HK-2 (cell line): ENCODE results near the gene ANK2.
"Not testable (repeated sequence)": the region's sequence is repeated elsewhere in the genome, so short reads cannot be mapped to it uniquely, and the experiment has no call there.

ENCODE experiments used
- DNase-seq: peaks from one replicate; pipeline ENCODE4 v3.0.0-alpha.2; 2018; ENCODE audit not compliant: unreplicated experiment

The ANK2 gene

DNA sequence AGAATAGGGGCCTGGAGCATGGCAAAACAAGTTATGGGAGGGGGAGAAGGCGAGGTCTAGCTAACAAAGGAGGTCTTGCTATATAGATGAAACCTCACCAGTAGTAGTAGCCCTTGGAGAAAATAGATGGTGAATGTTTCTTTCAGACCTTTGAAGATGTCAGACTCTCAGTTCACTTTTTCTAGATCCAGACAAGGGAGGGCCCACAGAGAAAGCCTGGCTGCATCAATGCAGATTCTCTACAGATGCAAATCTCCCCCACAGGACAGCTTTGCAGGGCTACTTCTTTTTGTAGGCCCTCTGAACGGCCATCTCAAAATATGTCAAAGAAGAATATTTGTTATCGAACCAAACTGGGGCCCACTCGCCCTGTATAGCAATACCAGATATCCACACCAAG lies 159.7 kb downstream of the ANK2 start:
- no peak for DNase-seq

DNA sequence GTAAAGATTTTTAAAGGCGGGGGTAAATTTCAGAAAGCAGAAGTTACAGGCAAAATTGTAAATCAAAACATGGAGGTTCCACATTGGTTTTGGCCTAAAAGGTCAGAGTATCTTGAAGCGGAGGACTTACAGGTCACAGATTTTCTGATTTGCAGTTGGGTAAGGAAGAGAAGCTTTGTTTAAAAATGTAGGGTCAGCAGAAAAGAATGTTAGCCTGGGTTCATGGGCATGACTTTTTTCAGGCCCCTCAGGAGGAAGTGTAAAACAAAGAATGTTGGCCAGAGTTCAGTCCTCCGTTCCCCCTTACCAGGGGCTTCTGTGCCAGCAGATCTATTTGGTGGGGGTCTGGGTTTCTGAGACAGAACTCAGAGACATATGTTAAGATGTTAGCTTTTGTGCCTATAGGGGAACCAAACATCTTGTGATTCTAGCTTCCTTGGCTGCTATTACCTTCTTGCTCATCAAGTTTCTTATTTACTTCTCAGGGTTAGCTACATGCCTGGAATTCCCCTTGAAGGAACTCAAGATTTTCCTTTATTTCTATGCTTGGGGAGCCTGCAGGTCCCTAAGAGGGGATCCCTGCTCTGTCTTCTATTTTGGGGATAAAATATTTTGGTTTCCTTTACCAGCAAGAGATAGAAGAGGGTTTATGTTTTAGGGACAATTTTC lies 160.3 kb downstream of the ANK2 start:
- no peak for DNase-seq

DNA sequence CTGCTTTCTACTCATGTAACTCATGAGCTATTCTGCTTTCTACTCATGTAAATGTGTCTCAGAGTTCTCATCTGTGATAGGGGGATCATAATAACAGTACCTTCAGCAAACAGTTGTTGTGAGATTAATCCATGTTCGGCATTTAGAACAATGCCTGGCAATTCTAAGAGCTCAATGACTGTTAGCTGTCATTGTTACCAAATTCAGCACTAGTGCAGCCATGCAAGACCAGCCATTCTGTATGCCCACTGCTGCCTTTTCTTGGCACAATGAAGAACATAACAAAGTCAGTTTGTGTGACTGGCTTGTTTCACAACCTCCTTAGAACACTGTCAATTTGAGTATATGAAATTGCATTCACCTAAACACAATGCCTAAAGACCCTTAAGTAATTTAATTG lies 163.2 kb downstream of the ANK2 start:
- no peak for DNase-seq

DNA sequence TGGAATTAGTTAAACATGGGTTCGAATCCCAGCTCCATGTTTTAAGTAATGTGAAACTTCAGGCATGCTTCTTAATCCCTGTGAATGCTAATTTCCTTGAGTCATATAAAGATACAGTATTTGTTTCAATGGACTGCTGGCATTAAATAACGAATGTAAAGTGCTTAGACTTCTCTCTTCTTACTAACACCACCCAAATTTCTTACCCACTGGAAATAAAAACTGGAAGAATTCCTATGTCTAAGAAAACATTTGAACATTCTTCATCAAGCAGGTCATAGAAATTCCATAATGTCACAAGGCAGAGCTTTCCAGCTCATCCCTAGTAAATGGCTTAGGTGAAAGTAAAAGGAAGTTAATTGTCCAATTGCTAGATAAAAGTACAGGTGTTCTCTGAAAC lies 172.5 kb downstream of the ANK2 start:
- DNase-seq = no peak

DNA sequence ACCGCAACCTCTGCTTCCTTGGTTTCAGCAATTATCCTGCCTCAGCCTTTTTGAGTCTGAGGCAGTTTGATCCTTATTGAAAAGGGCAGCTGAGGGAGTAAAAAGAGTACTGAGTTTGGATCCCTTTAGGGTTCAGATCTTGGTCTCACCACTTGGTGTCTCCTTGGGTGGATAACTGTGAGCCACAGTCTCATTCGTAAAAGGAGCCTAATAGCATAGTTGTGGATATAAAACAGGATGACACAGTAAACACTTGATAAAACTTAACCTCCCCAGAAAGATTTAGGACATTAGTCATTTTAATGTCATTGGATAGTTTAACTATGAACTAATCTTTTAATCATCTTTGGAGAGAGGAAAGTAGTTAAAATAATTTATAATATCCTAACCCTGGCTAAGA lies 173.0 kb downstream of the ANK2 start:
- peak; percentile 4 for DNase-seq

DNA sequence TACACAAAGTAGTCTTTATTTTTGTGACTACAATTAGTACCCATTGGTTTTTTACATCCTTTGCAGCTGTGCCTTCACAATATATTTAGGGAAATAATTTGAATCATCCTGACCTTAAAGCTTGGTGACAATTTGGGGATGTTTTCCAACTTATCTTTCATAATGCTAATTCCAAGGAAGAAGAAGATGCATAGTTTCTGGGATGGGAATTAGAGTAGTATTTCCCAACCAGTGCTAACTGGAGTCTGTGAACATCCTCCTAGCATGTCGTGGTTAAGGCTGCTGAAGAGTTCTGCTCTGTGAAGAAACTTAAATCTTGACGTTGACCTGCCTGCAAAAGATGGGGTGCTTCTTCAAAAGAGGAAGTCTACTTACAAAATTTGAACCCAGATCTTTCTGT lies 173.5 kb downstream of the ANK2 start:
- no peak for DNase-seq

DNA sequence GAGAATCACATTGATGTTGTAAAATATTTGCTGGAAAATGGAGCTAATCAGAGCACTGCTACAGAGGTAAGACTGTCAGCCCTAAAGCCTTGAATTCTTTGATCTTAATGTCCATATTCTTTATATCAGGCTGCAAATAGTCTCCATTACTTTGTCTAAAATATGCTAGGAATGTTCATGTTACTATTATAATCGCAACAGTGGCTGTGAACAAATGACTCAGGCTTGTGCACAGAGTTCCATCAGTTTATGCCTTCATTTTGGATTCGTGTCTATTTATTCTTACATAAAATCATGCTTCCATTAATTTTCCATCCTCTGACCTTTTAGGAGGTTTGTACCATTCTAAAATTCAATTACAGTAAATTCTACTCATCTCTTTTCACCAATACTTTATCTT lies 182.7 kb downstream of the ANK2 start:
- DNase-seq = no peak

DNA sequence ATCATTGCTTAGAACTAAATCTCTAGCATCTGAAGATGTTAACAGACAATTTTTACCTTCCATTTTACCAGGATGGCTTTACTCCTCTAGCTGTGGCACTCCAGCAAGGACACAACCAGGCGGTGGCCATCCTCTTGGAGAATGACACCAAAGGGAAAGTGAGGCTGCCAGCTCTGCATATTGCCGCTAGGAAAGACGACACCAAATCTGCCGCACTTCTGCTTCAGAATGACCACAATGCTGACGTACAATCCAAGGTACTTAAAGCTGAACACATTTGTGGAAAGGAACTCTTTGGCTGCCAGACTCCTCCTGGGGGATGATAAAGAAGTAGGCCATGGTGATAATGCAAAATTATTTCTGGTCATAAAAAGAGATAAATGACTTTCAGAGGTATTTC lies 187.5 kb downstream of the ANK2 start:
- no peak for DNase-seq

DNA sequence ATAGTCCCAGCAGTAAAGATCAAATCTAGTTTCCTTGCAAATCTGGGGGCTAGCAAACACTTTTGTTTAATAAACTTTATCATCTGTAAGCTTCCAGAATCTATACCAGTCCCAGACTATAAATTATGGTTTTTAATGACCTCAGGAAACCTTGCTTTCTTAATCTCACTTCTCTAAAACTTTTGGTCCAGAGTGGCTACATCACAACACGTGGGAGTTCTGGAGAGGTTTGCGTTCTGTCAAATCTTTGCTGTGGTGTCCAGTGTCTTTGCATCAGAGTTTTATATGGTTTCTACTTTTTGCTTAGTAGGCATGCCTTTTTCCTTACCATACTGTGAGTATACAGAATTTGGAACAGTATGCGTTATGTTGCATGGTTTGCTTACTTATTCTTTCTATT lies 193.9 kb downstream of the ANK2 start:
- no peak for DNase-seq

DNA sequence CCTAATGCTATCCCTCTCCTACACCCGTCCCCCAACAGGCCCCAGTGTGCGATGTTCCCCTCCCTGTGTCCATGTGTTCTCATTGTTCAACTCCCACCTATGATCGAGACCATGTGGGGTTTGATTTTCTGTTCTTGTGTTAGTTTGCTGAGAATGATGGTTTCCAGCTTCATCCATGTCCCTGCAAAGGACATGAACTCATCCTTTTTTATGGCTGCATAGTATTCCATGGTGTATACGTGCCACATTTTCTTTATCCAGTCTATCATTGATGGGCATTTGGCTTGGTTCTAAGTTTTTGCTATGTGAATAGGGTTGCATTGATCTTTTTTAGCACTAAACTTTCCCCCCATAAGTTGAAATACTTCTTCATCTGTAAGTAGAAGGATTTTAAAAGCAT lies 195.3 kb downstream of the ANK2 start:
- DNase-seq = not testable (repeated sequence)

DNA sequence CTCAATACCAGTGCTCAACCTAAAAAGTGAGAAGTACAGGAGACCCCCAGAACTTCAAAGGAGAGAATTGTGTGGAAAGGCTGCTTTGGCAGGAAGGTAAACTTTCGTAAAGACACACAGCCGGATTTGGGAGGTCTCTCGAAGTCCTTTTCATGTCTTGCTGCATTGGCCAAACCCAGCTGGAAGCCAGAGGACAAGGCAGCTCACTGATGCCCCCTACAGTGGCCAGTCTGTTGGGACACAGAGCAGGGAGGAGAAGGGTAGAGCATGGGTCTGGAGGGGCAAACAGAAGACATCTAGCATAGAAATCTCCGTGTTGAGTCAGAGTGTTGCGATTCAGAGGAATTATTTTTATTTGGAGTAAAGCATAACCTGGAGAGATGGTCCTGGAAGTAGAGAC lies 198.9 kb downstream of the ANK2 start:
- no peak for DNase-seq

DNA sequence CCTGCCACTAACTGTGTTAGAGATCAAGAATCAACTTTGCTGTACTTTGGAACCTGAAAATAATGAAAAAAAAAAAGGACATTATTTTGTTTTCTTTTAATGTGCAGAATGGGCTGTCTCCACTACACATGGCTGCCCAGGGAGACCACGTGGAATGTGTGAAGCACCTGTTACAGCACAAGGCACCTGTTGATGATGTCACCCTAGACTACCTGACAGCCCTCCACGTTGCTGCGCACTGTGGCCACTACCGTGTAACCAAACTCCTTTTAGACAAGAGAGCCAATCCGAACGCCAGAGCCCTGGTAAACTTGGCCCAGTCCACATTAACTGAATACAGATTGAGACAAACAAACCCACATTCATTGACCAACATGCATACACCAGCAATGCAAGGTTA lies 206.2 kb downstream of the ANK2 start:
- DNase-seq = no peak

DNA sequence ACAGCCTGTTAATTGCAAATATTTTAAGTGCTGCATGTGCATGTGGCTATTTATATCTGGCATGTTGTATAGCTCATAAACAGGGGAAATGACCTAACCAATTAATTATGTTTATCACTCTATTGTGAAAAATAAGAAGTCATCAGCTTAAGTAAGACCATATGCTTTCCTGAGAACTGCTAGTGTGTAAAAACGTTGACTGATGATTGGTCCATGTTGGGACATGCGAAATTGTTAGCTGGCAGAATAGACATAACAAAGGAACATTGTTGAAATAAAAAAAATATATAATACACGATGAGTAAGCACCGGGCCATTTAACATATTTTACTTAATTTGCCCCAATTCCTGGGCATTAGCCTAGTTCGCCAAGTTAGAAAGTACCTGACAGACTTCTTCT lies 207.5 kb downstream of the ANK2 start:
- DNase-seq = no peak

DNA sequence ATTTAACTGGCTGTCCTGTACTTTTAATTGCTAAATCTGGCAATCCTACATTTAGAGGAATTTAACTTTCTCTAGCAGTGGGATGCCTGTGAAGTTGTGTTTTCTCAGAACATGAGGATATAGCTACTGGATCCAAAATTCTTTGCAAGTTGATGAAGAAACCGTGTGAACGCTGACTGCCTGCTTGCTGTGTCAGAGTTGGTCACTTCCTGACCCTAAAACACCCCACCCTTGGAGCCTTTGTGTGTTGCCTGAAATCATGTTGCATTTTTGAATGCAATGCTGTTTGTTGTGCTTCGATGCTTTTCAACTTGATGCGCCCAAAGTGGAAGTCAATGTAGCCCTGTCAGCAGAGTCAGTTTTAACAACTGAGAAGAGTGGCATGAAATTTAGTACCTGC lies 211.2 kb downstream of the ANK2 start:
- no peak for DNase-seq

DNA sequence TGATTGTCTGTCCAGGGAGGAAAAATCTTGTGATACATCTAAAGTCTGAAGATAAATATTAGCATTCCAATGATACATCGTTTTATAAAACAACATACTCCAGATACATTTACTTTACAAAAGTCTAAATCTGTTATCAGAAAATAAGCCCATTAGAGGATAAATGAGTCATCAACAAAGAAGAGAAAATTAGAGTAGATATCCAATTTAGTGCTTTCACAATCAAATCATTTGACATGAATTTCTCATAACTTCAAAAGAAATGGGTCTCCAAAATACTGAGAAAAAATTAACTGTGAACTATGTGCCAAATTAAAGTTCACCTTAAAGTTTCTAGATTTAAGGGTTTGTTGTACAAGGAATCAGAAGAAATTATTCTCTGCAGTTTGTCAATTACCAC lies 213.8 kb downstream of the ANK2 start:
- no peak for DNase-seq

DNA sequence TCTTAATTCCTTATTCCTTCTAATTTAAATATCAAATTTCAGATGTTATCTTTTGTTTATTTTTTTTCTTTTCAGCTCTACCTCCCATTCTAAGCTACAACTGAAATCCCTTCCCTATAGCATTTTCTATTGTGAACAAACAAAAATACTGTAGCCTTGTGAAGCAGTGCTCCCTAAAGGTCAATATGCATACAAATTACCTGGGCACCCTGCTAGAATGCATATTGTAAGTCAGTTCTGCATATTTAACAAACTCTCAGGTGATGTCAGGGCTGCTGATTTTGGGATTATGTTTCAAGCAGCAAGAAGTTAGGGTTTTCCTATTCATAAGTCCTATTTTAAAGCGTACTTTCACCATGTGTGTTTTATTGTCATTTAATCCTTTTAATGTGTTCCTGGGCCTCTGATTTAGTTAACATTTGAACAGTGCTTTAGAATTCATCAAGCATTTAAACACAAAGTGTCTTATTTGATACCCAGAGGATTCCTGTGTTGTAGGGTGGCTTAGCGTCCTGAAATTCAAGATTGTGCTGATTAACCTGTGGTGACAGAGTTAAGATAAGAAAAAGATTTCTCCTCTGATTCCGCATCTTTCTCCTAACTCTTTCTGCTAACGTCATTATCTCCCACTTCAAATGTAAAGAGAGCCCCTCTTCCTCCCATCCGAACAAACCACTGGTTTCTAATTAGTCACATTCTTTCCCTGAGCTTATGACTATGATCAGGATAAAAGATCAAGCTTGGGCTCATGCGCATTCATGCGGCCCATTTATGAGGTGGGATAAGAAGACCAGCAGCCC lies 221.3 kb downstream of the ANK2 start:
- DNase-seq = no peak

DNA sequence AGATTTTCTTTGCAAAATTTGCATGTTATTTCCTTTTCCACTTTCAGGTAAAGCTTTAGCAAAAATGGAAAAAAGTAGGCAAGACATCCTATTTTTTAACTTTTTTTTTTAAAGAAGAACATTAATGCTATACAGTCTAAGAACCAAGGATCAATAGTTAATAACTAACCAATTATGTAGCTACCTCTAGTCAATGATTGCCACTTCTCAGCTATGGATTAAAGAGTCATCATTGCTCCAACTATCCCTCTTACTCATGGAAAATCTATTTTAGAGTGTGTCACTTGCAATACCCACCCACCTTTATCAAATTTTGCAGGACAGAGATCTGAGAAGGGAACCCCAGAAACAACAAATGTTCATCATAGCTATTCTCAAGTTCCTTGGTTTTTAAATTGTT lies 223.1 kb downstream of the ANK2 start:
- no peak for DNase-seq

DNA sequence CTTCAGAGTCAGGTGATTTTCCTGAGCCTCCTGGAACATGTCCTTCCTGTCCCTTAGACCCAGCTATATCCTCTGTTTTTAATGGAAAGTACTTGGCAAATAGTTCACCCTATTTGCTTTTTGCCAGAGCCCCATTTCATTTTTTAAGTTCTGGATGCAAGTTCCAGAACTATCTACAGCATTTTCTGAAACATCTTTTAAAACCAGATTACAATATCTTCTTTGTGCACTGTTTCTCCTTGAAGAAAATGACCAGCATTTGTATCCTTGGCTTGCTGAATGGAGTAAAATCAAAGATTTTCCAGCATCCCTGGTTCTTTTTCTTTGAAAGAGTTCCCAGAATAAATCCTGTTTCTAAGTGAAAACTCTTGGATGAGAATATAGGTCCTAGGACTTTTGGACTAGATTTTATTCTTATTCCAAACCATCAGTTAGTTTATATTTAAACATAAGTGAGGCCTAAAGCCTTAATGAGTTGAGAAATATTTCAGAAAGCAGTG lies 224.3 kb downstream of the ANK2 start:
- no peak for DNase-seq

DNA sequence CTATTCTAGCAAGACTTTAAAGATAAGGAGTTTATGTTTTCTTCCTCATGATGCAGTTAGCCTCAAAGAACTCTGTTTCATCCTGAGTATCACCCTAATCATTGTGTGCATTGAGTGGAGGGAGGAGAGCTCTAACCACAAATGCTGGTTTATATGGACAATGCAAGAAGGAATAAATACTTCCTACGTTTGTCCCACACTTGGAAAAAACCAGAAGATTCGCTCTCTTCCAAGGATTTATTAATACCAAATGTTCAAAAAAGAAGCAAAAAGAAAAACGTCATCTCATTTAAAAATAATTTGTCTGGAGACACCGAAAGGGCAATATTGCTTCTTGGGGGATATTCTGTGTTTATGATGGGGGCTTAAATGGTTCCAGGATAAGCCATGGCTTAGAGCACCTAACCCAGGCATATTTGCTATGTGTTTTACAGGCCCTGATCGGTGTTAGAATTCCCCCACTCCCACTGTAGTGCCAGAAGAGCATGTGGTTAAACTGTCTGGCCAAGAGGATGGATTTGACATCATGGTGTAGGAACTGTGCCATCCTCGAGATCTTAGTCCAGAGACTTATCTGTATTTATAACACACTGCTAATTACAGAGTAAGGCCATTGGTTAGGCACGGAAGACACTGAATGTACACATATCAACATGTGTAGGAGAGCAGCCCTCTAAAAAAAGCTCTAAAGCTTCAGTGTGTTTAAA lies 227.2 kb downstream of the ANK2 start:
- no peak for DNase-seq

DNA sequence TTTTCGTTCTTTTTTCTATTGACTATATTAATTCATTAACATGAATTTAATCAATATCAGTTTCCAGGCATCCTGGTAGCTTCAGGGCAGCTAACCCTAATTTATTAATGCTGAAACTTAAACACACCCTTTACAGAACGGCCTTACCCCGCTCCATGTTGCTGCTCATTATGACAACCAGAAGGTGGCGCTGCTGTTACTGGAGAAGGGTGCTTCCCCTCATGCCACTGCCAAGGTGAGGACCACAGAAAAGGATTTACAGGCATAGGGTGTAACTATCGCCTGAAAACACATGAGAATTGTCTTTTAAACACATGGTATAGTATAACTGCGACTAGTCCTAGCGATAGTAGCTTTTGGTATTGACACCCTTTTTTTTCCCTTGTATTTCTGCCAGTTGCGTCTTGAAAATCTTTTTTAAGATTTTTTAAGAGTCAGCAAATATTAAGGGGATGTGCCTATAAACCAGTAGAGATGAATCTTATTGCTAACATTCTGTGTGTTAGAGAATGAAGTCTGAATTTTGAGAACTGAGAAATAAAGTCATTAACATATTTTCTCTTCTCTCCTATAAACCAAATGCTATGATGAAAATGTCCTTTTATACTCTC lies 229.0 kb downstream of the ANK2 start:
- DNase-seq = peak; percentile 65

DNA sequence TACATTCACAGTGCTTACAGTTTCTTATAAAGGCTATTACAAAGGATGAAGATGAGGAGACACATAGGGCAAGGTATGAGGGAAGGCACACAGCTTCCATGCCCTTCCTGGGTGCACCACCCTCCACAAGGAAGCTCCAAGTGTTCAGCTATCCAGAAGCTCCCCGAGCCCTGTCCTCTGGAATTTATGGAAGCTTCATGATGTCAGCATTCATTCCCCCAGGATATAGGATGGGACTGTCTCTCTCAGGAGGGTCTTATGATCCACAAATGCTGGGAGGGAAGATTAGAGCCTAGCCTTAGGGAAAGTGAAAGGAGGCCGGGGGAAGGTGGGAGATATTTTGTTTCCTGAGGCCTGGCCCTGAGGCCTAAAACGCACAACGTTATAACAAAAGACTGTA lies 236.0 kb downstream of the ANK2 start:
- DNase-seq = no peak

DNA sequence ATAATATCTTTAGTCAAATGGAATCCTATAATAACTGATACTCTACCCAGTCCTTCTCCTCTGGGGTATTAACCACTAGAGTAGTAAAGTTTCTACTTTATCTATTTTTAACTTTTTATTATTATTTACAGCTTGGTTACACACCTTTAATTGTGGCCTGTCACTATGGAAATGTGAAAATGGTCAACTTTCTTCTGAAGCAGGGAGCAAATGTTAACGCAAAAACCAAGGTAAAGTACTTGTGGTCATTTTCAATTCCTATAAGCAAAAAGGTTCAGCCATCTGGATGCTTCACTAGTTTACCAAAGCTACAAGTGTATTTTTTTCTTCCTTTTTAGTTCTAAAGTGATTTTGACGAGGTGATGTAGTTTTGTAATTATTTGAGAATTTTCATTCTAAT lies 238.8 kb downstream of the ANK2 start:
- no peak for DNase-seq
